ENCODE measurements around the gene PRSS38. TPM values are rescaled to one million over a fixed set of nuclear protein-coding genes. Genes with fewer than 3 reads are reported as not detected.

The PRSS38 gene
- total RNA-seq, 4 donors from 2014 or later = not detected

DNA sequence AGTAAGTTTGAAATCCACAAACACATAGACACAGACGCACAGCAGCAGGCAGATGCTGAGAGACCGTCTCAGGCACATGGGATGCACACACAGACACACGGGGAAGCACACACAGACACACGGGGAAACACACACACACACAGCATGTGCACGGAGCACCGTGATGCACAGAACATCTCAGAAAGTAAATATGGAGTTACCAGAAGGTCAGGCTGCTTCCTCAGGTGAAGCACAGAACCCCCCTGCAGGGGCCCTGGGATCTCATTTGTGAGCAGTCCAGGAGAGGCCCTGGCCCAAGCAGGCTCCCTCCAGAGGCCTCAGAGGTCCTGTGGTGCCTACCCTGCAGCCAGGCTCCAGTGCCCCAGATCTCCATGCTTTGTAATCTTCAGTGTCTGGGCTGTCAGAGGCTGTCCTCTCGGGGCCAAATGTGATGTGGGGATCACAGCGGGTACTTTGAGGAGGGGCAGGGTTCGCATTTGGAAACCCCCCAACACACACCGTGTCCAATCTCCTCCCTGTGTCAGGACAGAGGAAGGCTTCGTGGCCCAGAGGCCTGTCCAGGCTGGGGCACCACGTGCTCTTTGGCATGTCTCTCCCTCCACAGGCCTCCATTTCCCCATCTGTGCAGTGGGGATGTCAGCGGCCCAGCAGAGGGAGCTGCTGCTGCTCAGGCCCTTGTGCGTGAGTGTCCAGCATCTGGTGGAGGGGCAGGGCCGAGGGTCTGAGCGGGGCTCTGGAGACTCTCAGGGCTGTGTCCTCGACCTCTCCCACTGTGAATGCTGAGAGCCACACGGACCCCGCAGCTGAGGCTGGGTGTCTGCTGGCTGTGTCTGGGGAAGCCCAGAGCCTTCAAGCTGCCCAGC lies 23.0 kb upstream of the PRSS38 start:
- no peaks in the 10 kb centered on the region for H3K9me3 ChIP-seq
- H3K36me3 ChIP-seq = no peaks in the 10 kb centered on the region
- H3K4me3 ChIP-seq = no peak overlapping the region
- H3K4me1 ChIP-seq = peaks cover 45% of the 10 kb centered on the region
- H3K27ac ChIP-seq = no peak overlapping the region
- 88% methylated on average over 6 of the region's 19 CpGs for WGBS
- no peaks in the 10 kb centered on the region for H3K27me3 ChIP-seq
- TF ChIP-seq, protein P1, sequence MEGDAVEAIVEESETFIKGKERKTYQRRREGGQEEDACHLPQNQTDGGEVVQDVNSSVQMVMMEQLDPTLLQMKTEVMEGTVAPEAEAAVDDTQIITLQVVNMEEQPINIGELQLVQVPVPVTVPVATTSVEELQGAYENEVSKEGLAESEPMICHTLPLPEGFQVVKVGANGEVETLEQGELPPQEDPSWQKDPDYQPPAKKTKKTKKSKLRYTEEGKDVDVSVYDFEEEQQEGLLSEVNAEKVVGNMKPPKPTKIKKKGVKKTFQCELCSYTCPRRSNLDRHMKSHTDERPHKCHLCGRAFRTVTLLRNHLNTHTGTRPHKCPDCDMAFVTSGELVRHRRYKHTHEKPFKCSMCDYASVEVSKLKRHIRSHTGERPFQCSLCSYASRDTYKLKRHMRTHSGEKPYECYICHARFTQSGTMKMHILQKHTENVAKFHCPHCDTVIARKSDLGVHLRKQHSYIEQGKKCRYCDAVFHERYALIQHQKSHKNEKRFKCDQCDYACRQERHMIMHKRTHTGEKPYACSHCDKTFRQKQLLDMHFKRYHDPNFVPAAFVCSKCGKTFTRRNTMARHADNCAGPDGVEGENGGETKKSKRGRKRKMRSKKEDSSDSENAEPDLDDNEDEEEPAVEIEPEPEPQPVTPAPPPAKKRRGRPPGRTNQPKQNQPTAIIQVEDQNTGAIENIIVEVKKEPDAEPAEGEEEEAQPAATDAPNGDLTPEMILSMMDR (IDR thresholded peaks at IDR 0.05) = no peak
- TF ChIP-seq EP300 (IDR thresholded peaks at IDR 0.05) = no peak
- no peak for TF ChIP-seq POLR2AphosphoS5 (IDR thresholded peaks at IDR 0.05)
- TF ChIP-seq POLR2A (IDR thresholded peaks at IDR 0.05) = no peak
- DNase-seq (ENCODE audit: low spot score in 2 of 2) = no peak

DNA sequence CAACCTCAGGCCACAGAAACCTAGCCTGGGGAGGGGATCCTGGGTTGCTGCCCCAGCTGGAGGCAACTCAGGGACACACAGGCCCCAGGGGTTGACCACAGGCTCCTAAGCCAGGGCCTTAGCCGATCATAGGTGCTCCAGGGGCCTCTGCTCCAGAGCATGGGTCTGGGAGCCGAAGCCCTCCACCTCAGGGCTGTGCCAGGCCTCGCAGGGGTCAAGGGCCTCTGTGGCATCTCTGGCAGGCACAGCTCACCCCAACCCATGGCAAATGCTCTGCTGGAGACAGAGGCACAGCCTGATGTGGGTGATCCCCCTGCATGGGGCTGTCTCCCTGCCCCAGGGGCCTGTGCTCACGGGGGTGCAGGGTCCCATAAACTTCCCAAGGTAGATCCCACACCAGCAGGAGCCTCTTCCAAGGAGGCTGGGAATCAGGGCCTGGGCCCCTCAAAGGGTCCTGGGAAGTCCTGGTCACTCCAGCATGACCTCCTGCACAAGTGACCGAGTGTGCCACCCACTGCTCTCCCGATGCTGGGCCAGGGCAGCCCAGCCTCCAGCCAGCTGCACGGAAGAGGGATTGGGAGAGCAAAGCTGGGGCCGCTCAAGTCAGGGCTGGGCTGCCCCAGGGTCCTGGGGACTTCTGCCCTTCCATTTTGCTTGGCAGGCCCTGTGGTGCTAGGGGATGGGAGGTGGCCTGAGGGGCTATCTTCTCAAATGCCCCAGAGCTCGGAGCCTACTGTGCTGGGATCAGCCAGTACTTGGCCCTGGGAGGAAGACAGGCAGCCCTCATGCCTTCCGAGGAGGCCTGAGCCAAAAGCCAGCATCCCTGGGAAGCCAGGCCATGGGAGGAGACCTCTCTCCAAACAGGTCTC lies 22.2 kb upstream of the PRSS38 start:
- WGBS = 76% methylated on average over 6 of the region's 10 CpGs
- DNase-seq (ENCODE audit: low spot score in 2 of 2) = no peak
- Histone ChIP-seq H3K36me3 (no peaks in the 10 kb centered on the region), H3K27me3 (no peaks in the 10 kb centered on the region), H3K9me3 (no peaks in the 10 kb centered on the region), H3K4me1 (peaks cover 37% of the 10 kb centered on the region), H3K4me3 (no peak overlapping the region), H3K27ac (peak overlapping the region; percentile 5)
- TF ChIP-seq POLR2AphosphoS5 (IDR thresholded peaks at IDR 0.05) = no peak

DNA sequence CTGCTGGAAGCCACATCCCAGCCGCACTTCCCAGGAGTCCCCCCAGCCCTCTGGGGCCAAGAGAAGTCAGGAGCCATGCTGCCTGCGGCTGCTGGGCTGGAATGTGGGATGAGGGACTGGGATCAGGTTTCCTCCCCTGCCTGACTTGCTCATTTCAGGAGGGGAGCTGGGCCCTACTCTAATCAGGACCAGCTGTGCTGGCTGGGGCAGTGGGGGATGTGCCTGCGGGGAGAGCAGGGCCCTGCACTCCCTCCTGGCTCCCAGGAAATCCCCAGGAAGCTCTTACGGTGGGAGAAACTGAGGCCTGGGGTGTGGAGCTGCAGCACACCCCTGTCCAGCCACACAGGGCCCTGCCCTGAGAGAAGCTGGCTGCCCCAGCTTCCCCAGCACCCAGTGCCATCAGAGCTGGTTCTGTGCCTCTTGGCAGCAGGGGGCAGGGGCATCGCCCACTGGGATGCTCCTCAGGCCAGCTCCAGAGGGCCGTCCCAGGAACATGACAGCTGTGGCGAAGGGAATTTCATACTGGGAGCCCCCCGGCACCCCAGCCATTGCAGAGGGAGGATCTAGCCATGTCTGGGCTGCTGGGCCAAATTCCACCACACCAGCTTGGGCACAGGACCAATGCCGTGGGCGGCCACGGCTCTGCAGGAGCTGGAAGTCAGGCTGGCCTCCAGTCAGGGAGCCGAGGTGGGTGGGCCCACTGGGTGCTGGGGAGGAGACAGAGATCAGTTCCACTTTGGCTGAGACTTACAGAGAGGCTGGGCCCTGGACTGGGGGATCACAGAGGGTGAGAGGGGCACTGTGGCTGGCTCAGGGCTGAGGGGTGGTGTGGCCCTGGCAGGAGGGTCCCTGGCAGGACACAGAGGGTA lies 21.3 kb upstream of the PRSS38 start:
- WGBS = 44% methylated on average over 5 of the region's 12 CpGs
- peaks cover 29% of the 10 kb centered on the region for H3K4me1 ChIP-seq
- DNase-seq (ENCODE audit: low spot score in 2 of 2) = peak; percentile 77 to 84
- no peaks in the 10 kb centered on the region for H3K9me3 ChIP-seq
- H3K27me3 ChIP-seq = no peaks in the 10 kb centered on the region
- TF ChIP-seq, protein P1 (IDR thresholded peaks at IDR 0.05) = no peak
- TF ChIP-seq POLR2AphosphoS5 (IDR thresholded peaks at IDR 0.05) (no peak), EP300 (IDR thresholded peaks at IDR 0.05) (no peak), POLR2A (IDR thresholded peaks at IDR 0.05) (no peak)
- peak overlapping the region; percentile 5 for H3K27ac ChIP-seq
- no peak overlapping the region for H3K4me3 ChIP-seq
- H3K36me3 ChIP-seq = no peaks in the 10 kb centered on the region

DNA sequence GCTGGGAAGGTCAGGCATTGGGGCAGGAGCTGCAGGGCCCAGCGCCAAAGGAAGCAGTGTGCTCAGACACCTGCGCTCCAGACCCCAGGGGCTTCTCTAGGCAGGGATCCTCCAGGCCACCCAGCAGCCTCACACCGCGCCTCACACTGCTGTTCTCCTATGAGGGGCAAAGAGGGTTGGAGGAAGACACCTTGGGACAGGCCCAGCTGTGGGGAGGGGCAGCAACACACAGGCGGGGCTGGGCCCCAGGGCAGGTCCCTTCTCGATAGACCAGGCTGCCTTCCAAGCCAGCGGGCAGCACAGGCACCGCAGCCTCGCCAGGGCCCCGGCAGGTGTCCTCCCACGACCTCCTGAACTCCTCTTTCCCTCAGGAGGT lies 20.7 kb upstream of the PRSS38 start:
- WGBS = 47% methylated on average over 9 of the region's 11 CpGs
- H3K36me3 ChIP-seq = no peaks in the 10 kb centered on the region
- no peak overlapping the region for H3K4me3 ChIP-seq
- peak in 1 of 2 donors; percentile 79 for DNase-seq (ENCODE audit: low spot score in 2 of 2)
- no peaks in the 10 kb centered on the region for H3K9me3 ChIP-seq
- no peak overlapping the region for H3K27ac ChIP-seq
- no peaks in the 10 kb centered on the region for H3K27me3 ChIP-seq
- TF ChIP-seq POLR2AphosphoS5 (IDR thresholded peaks at IDR 0.05) (no peak), POLR2A (IDR thresholded peaks at IDR 0.05) (no peak), EP300 (IDR thresholded peaks at IDR 0.05) (no peak)
- TF ChIP-seq, protein P1 (IDR thresholded peaks at IDR 0.05) = no peak
- H3K4me1 ChIP-seq = peaks cover 23% of the 10 kb centered on the region

DNA sequence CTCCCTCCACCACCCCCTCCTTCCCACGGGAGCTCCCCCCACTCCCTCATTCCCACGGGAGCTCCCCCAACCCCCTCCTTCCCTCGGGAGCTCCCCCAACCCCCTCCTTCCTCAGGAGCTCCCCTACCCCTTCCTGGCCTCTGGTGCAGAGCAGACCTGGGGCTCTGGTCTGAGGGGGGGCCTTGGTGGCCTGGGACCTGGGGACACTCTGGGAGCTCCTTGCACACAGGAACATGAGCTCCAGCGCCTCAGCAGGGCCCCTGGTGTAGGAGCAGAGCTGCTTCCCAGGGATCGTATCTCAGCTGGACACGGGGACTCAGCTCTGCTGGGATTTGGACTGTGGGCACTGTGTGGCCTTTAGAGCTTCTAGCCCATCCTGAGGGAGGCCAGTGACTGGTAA lies 19.7 kb upstream of the PRSS38 start:
- 18% methylated on average over 3 of the region's 6 CpGs for WGBS
- H3K4me1 ChIP-seq = peaks cover 23% of the 10 kb centered on the region
- no peaks in the 10 kb centered on the region for H3K9me3 ChIP-seq
- TF ChIP-seq, protein P1 (IDR thresholded peaks at IDR 0.05) = no peak
- TF ChIP-seq POLR2AphosphoS5 (IDR thresholded peaks at IDR 0.05) (no peak), EP300 (IDR thresholded peaks at IDR 0.05) (no peak), POLR2A (IDR thresholded peaks at IDR 0.05) (no peak)
- no peaks in the 10 kb centered on the region for H3K27me3 ChIP-seq
- peak in 1 of 2 donors; percentile 47 for DNase-seq (ENCODE audit: low spot score in 2 of 2)
- H3K27ac ChIP-seq = no peak overlapping the region
- H3K36me3 ChIP-seq = no peaks in the 10 kb centered on the region
- no peak overlapping the region for H3K4me3 ChIP-seq
